ENCODE data around the gene HPCAL1. TPM values are rescaled to one million over a fixed set of nuclear protein-coding genes. Genes with fewer than 3 reads are reported as not detected.

Gene HPCAL1
- total and polyA plus RNA-seq, 10 of the 15 experiments (the other 5 are each of a cell fraction or from before 2014, with no cell fraction given), result 0.40 to 12.8 (median 7.9) TPM

GRCh38 chr2:10297191-10297830, 5.4 kb upstream of the HPCAL1 start:
- no peaks in the 10 kb centered on the region for H4K20me1 ChIP-seq (ENCODE audit: control insufficient read depth, insufficient read depth)
- H3K27ac ChIP-seq (ENCODE audit: control insufficient read depth, insufficient read depth), result no peak overlapping the region
- SMC1A ChIA-PET (ENCODE audit: uncharacterized antibody, unreplicated experiment), result interaction anchor here (1.3 to 2.6 kb wide), 4 partner anchors 17 to 214 kb away, joined by 3 to 9 read pairs (median 6); no protein-coding TSS in a partner anchor
- DNase-seq (ENCODE audit: low read depth, low spot score) (no peak), FAIRE-seq (no peak), ATAC-seq (no peak)
- H2AFZ ChIP-seq (ENCODE audit: control insufficient read depth, low read depth, low read length), result no peak overlapping the region
- TF ChIP-seq SREBF1 (IDR thresholded peaks at IDR 0.05; ENCODE audit: low read length), result no peak
- TF ChIP-seq CBFB (IDR thresholded peaks at IDR 0.05; ENCODE audit: low read depth), result no peak
- no peak for TF ChIP-seq ZSCAN29 (IDR thresholded peaks at IDR 0.05)
- no peak for TF ChIP-seq MEF2B (IDR thresholded peaks at IDR 0.05; ENCODE audit: partially characterized antibody, poor library complexity, severe bottlenecking)
- no peak for TF ChIP-seq NR2C1 (IDR thresholded peaks at IDR 0.05)
- H3K9ac ChIP-seq (ENCODE audit: control insufficient read depth, insufficient read depth, low read length), result no peak overlapping the region
- POLR2A ChIA-PET, result interaction anchor here (0.6 to 1.0 kb wide), 3 partner anchors 10 to 173 kb away, joined by 3 to 4 read pairs (median 4); no protein-coding TSS in a partner anchor
- intact Hi-C loops (cut with micrococcal nuclease; ENCODE audit: unreplicated experiment), result no loop called here
- no peaks in the 10 kb centered on the region for H3K79me2 ChIP-seq (ENCODE audit: control insufficient read depth, insufficient read depth, low read length)
- no peaks in the 10 kb centered on the region for H3K36me3 ChIP-seq (ENCODE audit: control insufficient read depth in 2 of 2, insufficient read depth in 2 of 2, low read length in 1 of 2)
- RAD21 ChIA-PET (ENCODE audit: unreplicated experiment), result interaction anchor here (1.0 to 1.2 kb wide), 2 partner anchors 34 to 111 kb away, joined by 3 to 5 read pairs; no protein-coding TSS in a partner anchor
- in situ Hi-C loops (cut with MboI), result no loop called here
- H3K4me1 ChIP-seq (ENCODE audit: control insufficient read depth, insufficient read depth, low read length), result peaks cover 11% of the 10 kb centered on the region
- no peak overlapping the region for H3K4me2 ChIP-seq (ENCODE audit: control insufficient read depth, insufficient read depth)
- 45% methylated on average over 14 of the region's 16 CpGs for WGBS (ENCODE audit: insufficient coverage, insufficient replicate concordance, low lambda C conversion rate, missing lambda C conversion rate)
- no peak overlapping the region for H3K4me3 ChIP-seq
- no TSS peak for BruUV-seq (replicated peaks)
- no peaks in the 10 kb centered on the region for H3K27me3 ChIP-seq (replicated peaks in 1 of 2; ENCODE audit: control insufficient read depth in 2 of 2, insufficient read depth in 2 of 2, low read length in 1 of 2)
- H3K9me3 ChIP-seq (replicated peaks; ENCODE audit: control insufficient read depth, insufficient read depth, low read length), result peaks cover 2% of the 10 kb centered on the region; the same call in 2 of the 3 replicates
- CTCF ChIA-PET, result no interaction called here

- H3K79me2 ChIP-seq (ENCODE audit: control insufficient read depth, insufficient read depth, low read length), result no peaks in the 10 kb centered on the region
- H3K9me3 ChIP-seq (replicated peaks; ENCODE audit: control insufficient read depth, insufficient read depth, low read length), result peaks cover 2% of the 10 kb centered on the region; the same call in 2 of the 3 replicates
- 20% methylated on average over 7 of the region's 7 CpGs for WGBS (ENCODE audit: insufficient coverage, insufficient replicate concordance, low lambda C conversion rate, missing lambda C conversion rate)
- no peak overlapping the region for H3K4me2 ChIP-seq (ENCODE audit: control insufficient read depth, insufficient read depth)
- H3K9ac ChIP-seq (ENCODE audit: control insufficient read depth, insufficient read depth, low read length), result no peak overlapping the region
- POLR2A ChIA-PET, result interaction anchor here (0.6 to 1.2 kb wide), 4 partner anchors 10 to 78 kb away, joined by 3 to 4 read pairs (median 3); no protein-coding TSS in a partner anchor
- SMC1A ChIA-PET (ENCODE audit: uncharacterized antibody, unreplicated experiment), result interaction anchor here (0.5 to 1.8 kb wide), 4 partner anchors 8 to 215 kb away, joined by 3 to 9 read pairs (median 3); no protein-coding TSS in a partner anchor
- in situ Hi-C loops (cut with MboI), result no loop called here
- H3K27me3 ChIP-seq (replicated peaks in 1 of 2; ENCODE audit: control insufficient read depth in 2 of 2, insufficient read depth in 2 of 2, low read length in 1 of 2), result no peaks in the 10 kb centered on the region
- FAIRE-seq, result no peak
- RAD21 ChIA-PET (ENCODE audit: unreplicated experiment), result interaction anchor here (1.0 to 1.2 kb wide), 2 partner anchors 34 to 110 kb away, joined by 3 to 5 read pairs; no protein-coding TSS in a partner anchor
- no peaks in the 10 kb centered on the region for H4K20me1 ChIP-seq (ENCODE audit: control insufficient read depth, insufficient read depth)
- H3K4me3 ChIP-seq, result no peak overlapping the region
- no peak for ATAC-seq
- H3K27ac ChIP-seq (ENCODE audit: control insufficient read depth, insufficient read depth), result no peak overlapping the region
- H3K36me3 ChIP-seq (ENCODE audit: control insufficient read depth in 2 of 2, insufficient read depth in 2 of 2, low read length in 1 of 2), result no peaks in the 10 kb centered on the region
- CTCF ChIA-PET, result interaction anchor here (0.8 to 1.8 kb wide), 3 partner anchors 32 to 112 kb away, joined by 3 to 6 read pairs (median 4); no protein-coding TSS in a partner anchor
- peaks cover 11% of the 10 kb centered on the region for H3K4me1 ChIP-seq (ENCODE audit: control insufficient read depth, insufficient read depth, low read length)
- DNase-seq (ENCODE audit: low read depth, low spot score), result no peak
- intact Hi-C loops (cut with micrococcal nuclease; ENCODE audit: unreplicated experiment), result no loop called here
- no peak overlapping the region for H2AFZ ChIP-seq (ENCODE audit: control insufficient read depth, low read depth, low read length)
- no TSS peak for BruUV-seq (replicated peaks)
- TF ChIP-seq FOXK2 (IDR thresholded peaks at IDR 0.05) (no peak), EGR1 (IDR thresholded peaks at IDR 0.05; ENCODE audit: borderline replicate concordance in 1 of 2, low read depth in 2 of 2, low read length in 2 of 2) (no peak), KAT2A (conservative IDR thresholded peaks at IDR 0.05; ENCODE audit: control insufficient read depth, low read depth, low read length) (no peak), ZBTB4 (CRISPR knock-in tag; IDR thresholded peaks at IDR 0.05) (no peak), RAD51 (IDR thresholded peaks at IDR 0.05) (no peak), HDAC6 (IDR thresholded peaks at IDR 0.05; ENCODE audit: unreplicated experiment) (no peak), CREM (IDR thresholded peaks at IDR 0.05; ENCODE audit: low read depth) (no peak), NFYB (IDR thresholded peaks at IDR 0.05; ENCODE audit: insufficient read depth, low read depth, low read length) (no peak), GABPA (IDR thresholded peaks at IDR 0.05; ENCODE audit: low read depth) (no peak)
Observed at GRCh38 chr2:10297959-10298531, 4.7 kb upstream of the HPCAL1 start.
